HG02571 (cell line): Measurements from ENCODE around the gene PARPBP.
"Not testable (repeated sequence)": the region's sequence is repeated elsewhere in the genome, so short reads cannot be mapped to it uniquely, and the experiment has no call there.

ENCODE experiments used
- ATAC-seq: cut with Tn5 transposase; IDR thresholded peaks from one replicate; pipeline ENCODE4 v1.9.1; 2021; ENCODE audit warnings: mild to moderate bottlenecking, moderate library complexity; ENCODE audit not compliant: unreplicated experiment

PARPBP gene

DNA sequence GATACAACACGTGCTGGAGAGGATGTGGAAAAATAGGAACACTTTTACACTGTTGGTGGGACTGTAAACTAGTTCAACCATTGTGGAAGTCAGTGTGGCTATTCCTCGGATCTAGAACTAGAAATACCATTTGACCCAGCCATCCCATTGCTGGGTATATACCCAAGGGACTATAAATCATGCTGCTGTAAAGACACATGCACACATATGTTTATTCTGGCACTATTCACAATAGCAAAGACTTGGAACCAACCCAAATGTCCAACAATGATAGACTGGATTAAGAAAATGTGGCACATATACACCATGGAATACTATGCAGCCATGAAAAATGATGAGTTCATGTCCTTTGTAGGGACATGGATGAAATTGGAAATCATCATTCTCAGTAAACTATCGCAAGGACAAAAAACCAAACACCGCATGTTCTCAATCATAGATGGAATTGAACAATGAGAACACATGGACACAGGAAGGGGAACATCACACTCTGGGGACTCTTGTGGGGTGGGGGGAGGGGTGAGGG, 27.1 kb downstream of the PARPBP start:
- ATAC-seq = not testable (repeated sequence)

GRCh38 chr12:102155206-102155605, 35.2 kb downstream of the PARPBP start:
- not testable (repeated sequence) for ATAC-seq

GRCh38 chr12:102163383-102163782, 43.4 kb downstream of the PARPBP start:
- ATAC-seq = no peak

DNA sequence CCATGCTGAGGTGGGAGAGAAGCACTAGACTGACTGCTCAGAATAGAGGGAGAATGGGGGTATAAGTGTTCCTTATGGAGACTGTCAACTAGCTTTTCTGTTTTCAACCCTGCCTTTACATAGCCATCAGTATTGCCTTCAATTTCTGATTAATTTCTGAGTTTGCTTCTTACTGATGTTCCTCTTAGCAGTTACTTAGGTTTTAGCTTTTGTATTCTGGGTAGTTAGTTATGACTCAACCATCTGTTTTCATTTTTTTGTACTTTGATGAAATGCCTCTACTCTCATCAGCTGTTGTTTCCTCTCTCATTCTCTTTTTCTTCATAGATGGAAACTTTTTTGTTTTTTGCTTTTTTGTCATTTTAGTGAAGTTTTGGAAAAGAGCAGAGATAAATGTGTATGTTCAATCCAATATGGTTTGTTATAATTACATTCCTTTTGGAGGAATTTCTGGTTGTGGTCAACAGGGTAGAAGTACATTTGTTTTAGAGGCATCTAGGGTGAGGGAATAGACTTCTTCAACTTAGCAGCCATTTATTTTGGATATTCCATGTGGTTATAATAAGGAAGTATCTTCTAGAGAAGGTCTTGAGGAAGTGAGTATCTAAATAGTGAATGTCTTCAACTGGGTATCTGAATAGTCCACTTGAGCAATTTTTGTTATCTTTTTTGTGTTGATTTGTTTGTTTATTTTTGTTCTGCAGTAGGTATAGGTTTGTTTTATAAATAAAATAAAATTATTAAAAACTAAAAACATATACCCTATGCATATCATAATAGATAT, 48.0 kb downstream of the PARPBP start:
- peak; percentile 76 for ATAC-seq

- ATAC-seq = no peak
Measured at GRCh38 chr12:102169922-102170621, 50.1 kb downstream of the PARPBP start.

- no peak for ATAC-seq
Measured at GRCh38 chr12:102171951-102172350, 52.0 kb downstream of the PARPBP start.

GRCh38 chr12:102172436-102172835, 52.5 kb downstream of the PARPBP start:
- no peak for ATAC-seq

GRCh38 chr12:102174117-102174516, 54.1 kb downstream of the PARPBP start:
- no peak for ATAC-seq

GRCh38 chr12:102174761-102175160, 54.8 kb downstream of the PARPBP start:
- ATAC-seq = no peak

- no peak for ATAC-seq
Measured at GRCh38 chr12:102182635-102183034, 62.7 kb downstream of the PARPBP start.

DNA sequence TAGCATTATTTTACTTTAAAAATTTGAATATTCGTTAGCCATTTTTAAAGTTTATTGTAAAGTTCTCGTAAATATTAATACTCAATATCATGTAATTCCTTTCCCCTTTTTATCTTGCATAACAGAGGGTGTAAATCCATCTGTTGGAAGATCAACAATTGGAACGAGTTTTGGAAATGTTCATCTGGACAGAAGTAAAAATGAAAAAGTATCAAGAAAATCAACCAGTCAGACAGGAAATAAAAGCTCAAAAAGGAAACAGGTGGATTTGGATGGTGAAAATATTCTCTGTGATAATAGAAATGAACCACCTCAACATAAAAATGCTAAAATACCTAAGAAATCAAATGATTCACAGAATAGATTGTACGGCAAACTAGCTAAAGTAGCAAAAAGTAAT, 75.8 kb downstream of the PARPBP start:
- ATAC-seq = no peak

DNA sequence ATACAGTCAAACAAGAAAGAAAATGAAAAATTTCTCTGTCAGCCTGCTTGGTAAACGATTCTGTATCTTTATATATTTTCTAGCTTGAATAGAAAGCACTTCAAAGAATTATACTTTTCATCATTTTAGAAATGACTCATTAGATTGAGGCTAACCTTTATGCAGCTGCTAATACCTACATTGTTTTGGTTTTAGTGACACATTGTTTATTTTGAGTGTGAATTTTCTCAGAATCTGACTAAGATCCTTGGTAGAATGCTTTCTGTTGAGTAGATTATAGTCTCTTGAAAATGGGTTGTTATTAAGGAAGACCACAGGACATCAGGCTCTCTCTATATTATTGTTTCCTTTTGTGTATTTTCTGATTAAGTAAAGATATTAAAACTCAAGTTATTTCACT, 77.8 kb downstream of the PARPBP start, which contains the start of gene PMCH:
Gene PMCH (minus strand): TSS at position 45 of the 400 bp plus-strand sequence. CDS start 63 bp downstream, outside the sequence.
- ATAC-seq = no peak

GRCh38 chr12:102201436-102202061, 81.6 kb downstream of the PARPBP start:
- no peak for ATAC-seq

DNA sequence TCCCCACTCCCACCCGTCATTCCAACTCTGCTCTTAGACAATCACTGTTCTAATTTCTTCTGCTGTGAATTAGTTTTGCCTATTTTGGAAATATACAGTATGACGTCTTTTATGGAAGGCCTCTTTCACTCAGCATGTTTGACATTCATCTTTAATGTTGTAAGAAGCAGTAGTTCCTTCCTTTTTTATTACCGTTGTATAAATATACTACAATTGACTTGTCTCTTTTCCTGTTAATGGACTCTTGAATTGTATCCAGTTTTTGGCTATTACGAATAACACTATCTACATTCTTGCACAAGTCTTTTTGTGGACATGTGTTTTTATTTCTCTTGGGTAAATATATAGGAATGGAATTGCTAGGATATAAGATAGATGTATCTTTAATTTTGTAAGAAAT, 82.6 kb downstream of the PARPBP start:
- no peak for ATAC-seq

DNA sequence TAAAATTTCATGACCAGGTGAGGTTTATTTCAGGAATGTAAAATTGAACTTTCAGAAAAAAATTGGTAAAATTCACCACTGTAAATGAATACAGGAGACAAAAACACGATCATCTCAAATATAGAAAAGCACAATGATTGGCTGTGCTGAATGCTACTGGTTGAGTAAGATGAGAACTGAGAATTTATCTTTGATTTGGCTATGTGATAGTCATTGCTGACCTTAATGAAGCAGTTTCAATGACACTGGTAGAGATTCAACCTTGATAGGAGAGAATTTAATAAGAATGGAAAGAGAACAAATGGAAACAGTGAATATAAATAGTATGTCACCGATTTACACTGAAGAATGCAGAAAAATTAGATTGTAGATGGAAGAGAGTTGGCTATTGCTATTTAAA, 84.0 kb downstream of the PARPBP start:
- ATAC-seq = no peak

GRCh38 chr12:102215992-102216691, 96.2 kb downstream of the PARPBP start:
- no peak for ATAC-seq

DNA sequence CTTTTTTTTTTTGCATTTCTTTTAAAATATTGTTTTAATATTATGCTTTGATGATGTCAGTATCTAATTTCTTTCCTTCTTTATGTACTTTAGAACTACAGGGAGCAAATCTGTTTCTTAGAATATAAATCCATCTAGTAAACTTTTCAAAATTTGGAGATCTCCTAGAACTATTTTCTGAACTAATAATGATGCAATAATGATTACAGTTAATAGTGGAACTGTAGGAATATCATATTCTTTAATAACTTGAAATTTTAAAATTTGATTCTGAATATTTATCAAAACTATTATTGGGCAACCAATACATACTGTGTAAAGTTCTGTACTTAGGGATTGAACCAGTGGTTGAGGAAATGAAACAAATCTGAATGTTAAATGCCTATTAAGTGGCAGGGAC, 100.8 kb downstream of the PARPBP start:
- no peak for ATAC-seq

DNA sequence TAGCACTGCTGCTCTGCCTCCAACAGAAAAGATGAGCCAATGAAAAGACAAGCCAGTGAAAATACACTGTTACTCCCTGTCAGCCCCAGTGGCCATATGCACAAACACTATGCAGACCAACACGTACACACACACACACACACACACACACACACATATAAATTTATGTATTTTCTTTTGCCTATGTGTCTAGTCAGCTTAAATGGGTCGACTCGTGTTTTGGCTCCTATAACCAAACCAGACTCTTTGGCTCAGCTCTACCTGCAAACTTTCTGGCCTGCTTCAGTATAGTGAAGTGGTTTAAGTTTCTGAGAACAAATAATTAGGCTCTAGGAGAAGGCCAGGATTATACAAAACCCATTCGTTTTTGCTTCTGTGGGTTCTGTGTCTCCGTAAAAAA, 108.0 kb downstream of the PARPBP start:
- no peak for ATAC-seq

- ATAC-seq = no peak
Measured at GRCh38 chr12:102232036-102232435, 112.1 kb downstream of the PARPBP start.

GRCh38 chr12:102232446-102232845, 112.5 kb downstream of the PARPBP start:
- ATAC-seq = no peak

DNA sequence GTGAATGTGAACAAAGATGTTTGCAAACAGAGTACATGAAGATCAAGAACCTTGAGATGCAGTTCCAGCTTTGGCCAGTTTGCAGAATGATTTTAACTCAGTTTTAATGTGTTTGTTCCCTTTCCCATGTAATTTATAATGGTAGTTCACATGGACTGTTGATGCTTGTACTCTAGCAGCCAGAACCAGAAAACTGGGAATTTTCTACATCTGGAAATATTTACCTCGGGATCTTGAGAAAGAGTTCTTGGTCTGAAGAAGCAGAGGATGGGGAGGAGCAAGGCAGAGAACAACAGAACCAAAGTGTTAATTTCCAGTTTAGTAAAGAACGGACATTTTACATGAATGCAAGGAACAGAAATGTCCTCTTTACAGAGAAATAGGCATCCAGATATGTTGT, 114.6 kb downstream of the PARPBP start:
- ATAC-seq = no peak
